ENCODE measurements around the gene MYO1A. TPM values are rescaled to one million over a fixed set of nuclear protein-coding genes. Genes with fewer than 3 reads are reported as not detected.
A peak's percentile ranks its signal among the peaks of the same experiment; 100 is the strongest.

The MYO1A gene
- polyA plus RNA-seq, 1 of the 3 experiments (the other 2 are of a cell fraction) = not detected

DNA sequence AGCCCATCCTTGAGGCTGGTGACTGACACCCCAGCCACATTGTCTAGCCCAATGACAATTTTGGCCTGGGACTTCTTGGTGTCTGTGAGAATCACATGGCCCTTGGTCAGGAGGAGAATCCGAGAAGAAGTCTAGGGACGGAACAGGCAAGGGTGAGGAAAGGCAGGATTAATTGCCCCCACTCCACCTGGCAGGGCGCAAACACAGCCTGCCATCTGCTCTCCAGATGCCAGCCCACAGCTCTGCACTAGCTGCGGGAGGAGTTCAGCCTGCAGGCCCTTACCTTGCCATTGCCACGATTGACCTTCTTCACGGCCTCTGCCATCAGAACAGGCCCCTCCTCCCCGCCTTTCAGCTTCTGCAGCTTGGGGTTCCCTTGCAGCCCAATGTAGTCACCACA, 20.5 kb downstream of the MYO1A start:
- no peaks in the 10 kb centered on the region for H3F3A ChIP-seq (replicated peaks; ENCODE audit: insufficient read depth)
- H3K4me3 ChIP-seq (ENCODE audit: low read depth in 2 of 2, low read length in 1 of 2) = no peak overlapping the region
- POLR2A ChIA-PET = interaction anchor here (0.6 kb wide), 1 partner anchor 71 kb away, joined by 3 read pairs; no protein-coding TSS in a partner anchor
- TF ChIP-seq CHD2 (IDR thresholded peaks at IDR 0.05; ENCODE audit: low read length, partially characterized antibody) (peak; percentile 31), MXI1 (IDR thresholded peaks at IDR 0.05; ENCODE audit: low read depth, low read length) (no peak)
- WGBS (ENCODE audit: low lambda C conversion rate) = 67% methylated on average over 7 of the region's 7 CpGs
- H3K4me2 ChIP-seq = no peak overlapping the region
- H3K27me3 ChIP-seq (ENCODE audit: insufficient read depth) = peaks cover 7% of the 10 kb centered on the region; the same call in 1 of the 2 replicates
- CTCF ChIA-PET = interaction anchor here (1.0 to 10.5 kb wide), 5 partner anchors 17 to 154 kb away, joined by 3 to 101 read pairs (median 8); partner anchors contain the start of genes STAT6 and ZBTB39
- peak; percentile 38 for DNase-seq
- no peaks in the 10 kb centered on the region for H3K9me3 ChIP-seq
- no peaks in the 10 kb centered on the region for H3K9me2 ChIP-seq
- no peak overlapping the region for H3K9ac ChIP-seq
- no peak overlapping the region; a peak in 1 of 4 replicates for H3K27ac ChIP-seq (ENCODE audit: low read depth in 2 of 2, low read length in 1 of 2)
- H3K4me1 ChIP-seq (ENCODE audit: control insufficient read depth in 1 of 2, insufficient read depth in 2 of 2, low read depth in 1 of 2, low read length in 1 of 2) = peaks cover 0 to 51% of the 10 kb centered on the region in 2 experiments; a peak in 2 of 4 replicates
- no peaks in the 10 kb centered on the region for H3K36me3 ChIP-seq (replicated peaks in 1 of 2; ENCODE audit: control insufficient read depth in 1 of 2, insufficient read depth in 2 of 2, low read length in 1 of 2)
- H2AFZ ChIP-seq (ENCODE audit: low read depth) = no peak overlapping the region
- no peaks in the 10 kb centered on the region for H3K79me2 ChIP-seq (ENCODE audit: insufficient read depth)
- H4K20me1 ChIP-seq (ENCODE audit: insufficient read depth) = no peaks in the 10 kb centered on the region

DNA sequence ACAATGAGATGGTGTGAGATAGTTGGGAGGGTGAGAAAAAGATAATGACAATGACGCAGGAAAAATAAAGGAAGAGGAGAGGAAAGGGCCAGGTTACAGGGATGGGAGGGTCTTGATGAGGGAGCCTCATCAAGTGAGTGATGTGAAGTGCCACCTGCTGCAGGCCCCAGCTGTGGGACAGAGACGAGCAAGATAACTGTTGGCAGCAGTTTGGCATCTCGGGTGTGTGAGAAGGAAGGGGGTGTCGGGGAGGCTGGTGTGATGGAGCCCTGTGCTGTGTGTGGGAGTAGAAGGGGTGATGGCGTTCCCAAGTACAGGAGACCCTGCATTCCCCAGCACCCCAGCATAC, 22.1 kb downstream of the MYO1A start:
- CTCF ChIA-PET = interaction anchor here (0.8 to 10.5 kb wide), 12 partner anchors 11 to 211 kb away, joined by 3 to 101 read pairs (median 8); partner anchors contain the start of genes STAT6, TAC3 and ZBTB39
- no peaks in the 10 kb centered on the region for H4K20me1 ChIP-seq (ENCODE audit: insufficient read depth)
- H3K4me3 ChIP-seq (ENCODE audit: low read depth in 2 of 2, low read length in 1 of 2) = no peak overlapping the region
- 66% methylated on average over 5 of the region's 5 CpGs for WGBS (ENCODE audit: low lambda C conversion rate)
- POLR2A ChIA-PET = interaction anchor here (1.6 kb wide), 1 partner anchor 10 kb away, joined by 7 read pairs; no protein-coding TSS in a partner anchor
- H3K9ac ChIP-seq = no peak overlapping the region
- H2AFZ ChIP-seq (ENCODE audit: low read depth) = no peak overlapping the region
- TF ChIP-seq, protein P1, sequence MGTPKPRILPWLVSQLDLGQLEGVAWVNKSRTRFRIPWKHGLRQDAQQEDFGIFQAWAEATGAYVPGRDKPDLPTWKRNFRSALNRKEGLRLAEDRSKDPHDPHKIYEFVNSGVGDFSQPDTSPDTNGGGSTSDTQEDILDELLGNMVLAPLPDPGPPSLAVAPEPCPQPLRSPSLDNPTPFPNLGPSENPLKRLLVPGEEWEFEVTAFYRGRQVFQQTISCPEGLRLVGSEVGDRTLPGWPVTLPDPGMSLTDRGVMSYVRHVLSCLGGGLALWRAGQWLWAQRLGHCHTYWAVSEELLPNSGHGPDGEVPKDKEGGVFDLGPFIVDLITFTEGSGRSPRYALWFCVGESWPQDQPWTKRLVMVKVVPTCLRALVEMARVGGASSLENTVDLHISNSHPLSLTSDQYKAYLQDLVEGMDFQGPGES (IDR thresholded peaks at IDR 0.05; ENCODE audit: low read depth, low read length) = no peak
- TF ChIP-seq YY1 (IDR thresholded peaks at IDR 0.05; ENCODE audit: low read depth) (no peak), MEF2A (IDR thresholded peaks at IDR 0.05; ENCODE audit: borderline replicate concordance, low read depth) (no peak), TEAD4 (IDR thresholded peaks at IDR 0.05; ENCODE audit: borderline replicate concordance, insufficient read depth) (no peak), MXI1 (IDR thresholded peaks at IDR 0.05; ENCODE audit: low read depth, low read length) (no peak), NFIC (IDR thresholded peaks at IDR 0.05; ENCODE audit: borderline replicate concordance) (no peak), EP300 (IDR thresholded peaks at IDR 0.05; ENCODE audit: borderline replicate concordance in 1 of 2, low read depth in 1 of 2, low read length in 1 of 2) (no peak), EZH2phosphoT487 (IDR thresholded peaks at IDR 0.05; ENCODE audit: borderline replicate concordance, low read depth) (no peak), SIN3A (IDR thresholded peaks at IDR 0.05; ENCODE audit: borderline replicate concordance, low read depth, low read length) (no peak), JUND (IDR thresholded peaks at IDR 0.05) (no peak), SMC3 (IDR thresholded peaks at IDR 0.05; ENCODE audit: low read depth, low read length) (no peak)
- TF ChIP-seq, protein P2, sequence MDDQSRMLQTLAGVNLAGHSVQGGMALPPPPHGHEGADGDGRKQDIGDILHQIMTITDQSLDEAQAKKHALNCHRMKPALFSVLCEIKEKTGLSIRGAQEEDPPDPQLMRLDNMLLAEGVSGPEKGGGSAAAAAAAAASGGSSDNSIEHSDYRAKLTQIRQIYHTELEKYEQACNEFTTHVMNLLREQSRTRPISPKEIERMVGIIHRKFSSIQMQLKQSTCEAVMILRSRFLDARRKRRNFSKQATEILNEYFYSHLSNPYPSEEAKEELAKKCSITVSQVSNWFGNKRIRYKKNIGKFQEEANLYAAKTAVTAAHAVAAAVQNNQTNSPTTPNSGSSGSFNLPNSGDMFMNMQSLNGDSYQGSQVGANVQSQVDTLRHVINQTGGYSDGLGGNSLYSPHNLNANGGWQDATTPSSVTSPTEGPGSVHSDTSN (IDR thresholded peaks at IDR 0.05) = no peak
- TF ChIP-seq, protein P3, sequence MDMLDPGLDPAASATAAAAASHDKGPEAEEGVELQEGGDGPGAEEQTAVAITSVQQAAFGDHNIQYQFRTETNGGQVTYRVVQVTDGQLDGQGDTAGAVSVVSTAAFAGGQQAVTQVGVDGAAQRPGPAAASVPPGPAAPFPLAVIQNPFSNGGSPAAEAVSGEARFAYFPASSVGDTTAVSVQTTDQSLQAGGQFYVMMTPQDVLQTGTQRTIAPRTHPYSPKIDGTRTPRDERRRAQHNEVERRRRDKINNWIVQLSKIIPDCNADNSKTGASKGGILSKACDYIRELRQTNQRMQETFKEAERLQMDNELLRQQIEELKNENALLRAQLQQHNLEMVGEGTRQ (IDR thresholded peaks at IDR 0.05; ENCODE audit: borderline replicate concordance, low read depth, low read length) = no peak
- H3K4me1 ChIP-seq (ENCODE audit: control insufficient read depth in 1 of 2, insufficient read depth in 2 of 2, low read depth in 1 of 2, low read length in 1 of 2) = peaks cover 0 to 58% of the 10 kb centered on the region in 2 experiments; a peak in 2 of 4 replicates
- no peak overlapping the region for H3K4me2 ChIP-seq
- peaks cover 5% of the 10 kb centered on the region; the same call in 1 of the 2 replicates for H3K27me3 ChIP-seq (ENCODE audit: insufficient read depth)
- DNase-seq = no peak
- H3K27ac ChIP-seq (ENCODE audit: low read depth in 2 of 2, low read length in 1 of 2) = no peak overlapping the region; a peak in 1 of 4 replicates
- H3K79me2 ChIP-seq (ENCODE audit: insufficient read depth) = no peaks in the 10 kb centered on the region
- H3K9me2 ChIP-seq = no peaks in the 10 kb centered on the region
- no peaks in the 10 kb centered on the region for H3K36me3 ChIP-seq (replicated peaks in 1 of 2; ENCODE audit: control insufficient read depth in 1 of 2, insufficient read depth in 2 of 2, low read length in 1 of 2)
- no peaks in the 10 kb centered on the region for H3F3A ChIP-seq (replicated peaks; ENCODE audit: insufficient read depth)
- H3K9me3 ChIP-seq = no peaks in the 10 kb centered on the region

All from SK-N-SH (cell line).